ENCODE data around the gene WNT9B.

DNA sequence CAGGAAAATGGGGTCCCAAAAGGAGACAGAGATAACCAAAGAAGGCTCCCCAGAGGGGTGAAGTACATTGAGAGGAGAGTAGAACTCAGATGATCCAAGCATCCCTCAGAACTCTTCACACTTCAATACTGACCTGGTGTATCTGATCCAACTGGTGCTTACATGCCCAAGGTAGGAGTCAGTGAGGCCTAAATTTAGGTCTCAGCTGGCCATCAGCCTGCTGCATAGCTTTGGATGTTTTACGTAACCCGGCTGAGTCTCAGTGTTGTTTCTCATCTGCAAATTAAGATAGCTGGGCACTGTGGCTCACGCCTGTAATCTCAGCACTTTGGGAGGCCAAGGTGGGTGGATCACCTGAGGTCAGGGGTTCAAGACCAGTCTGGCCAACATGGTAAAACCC is 59.9 kb downstream of the WNT9B start:
- TF ChIP-seq EP300 (IDR thresholded peaks at IDR 0.05) (no peak), POLR2A (IDR thresholded peaks at IDR 0.05; ENCODE audit: low read depth) (no peak)
- TF ChIP-seq, protein P1, sequence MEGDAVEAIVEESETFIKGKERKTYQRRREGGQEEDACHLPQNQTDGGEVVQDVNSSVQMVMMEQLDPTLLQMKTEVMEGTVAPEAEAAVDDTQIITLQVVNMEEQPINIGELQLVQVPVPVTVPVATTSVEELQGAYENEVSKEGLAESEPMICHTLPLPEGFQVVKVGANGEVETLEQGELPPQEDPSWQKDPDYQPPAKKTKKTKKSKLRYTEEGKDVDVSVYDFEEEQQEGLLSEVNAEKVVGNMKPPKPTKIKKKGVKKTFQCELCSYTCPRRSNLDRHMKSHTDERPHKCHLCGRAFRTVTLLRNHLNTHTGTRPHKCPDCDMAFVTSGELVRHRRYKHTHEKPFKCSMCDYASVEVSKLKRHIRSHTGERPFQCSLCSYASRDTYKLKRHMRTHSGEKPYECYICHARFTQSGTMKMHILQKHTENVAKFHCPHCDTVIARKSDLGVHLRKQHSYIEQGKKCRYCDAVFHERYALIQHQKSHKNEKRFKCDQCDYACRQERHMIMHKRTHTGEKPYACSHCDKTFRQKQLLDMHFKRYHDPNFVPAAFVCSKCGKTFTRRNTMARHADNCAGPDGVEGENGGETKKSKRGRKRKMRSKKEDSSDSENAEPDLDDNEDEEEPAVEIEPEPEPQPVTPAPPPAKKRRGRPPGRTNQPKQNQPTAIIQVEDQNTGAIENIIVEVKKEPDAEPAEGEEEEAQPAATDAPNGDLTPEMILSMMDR (IDR thresholded peaks at IDR 0.05), result no peak

Data from esophagus muscularis mucosa (tissue), 4 donors.